H9 (cell line): ENCODE data around the gene C19orf25. TPM values are rescaled to one million over a fixed set of nuclear protein-coding genes. Genes with fewer than 3 reads are reported as not detected.

Experiments
- DNase-seq: peaks from one replicate; pipeline ENCODE4 v3.0.0-alpha.2; 2017
- H2AFZ ChIP-seq: one replicate; pipeline ENCODE4 v1.6.1; 2013; ENCODE audit warnings: mild to moderate bottlenecking, low read length, control low read depth, moderate library complexity
- H2AK5ac ChIP-seq: 2 replicates; pipeline ENCODE4 v1.6.1; 2013; ENCODE audit warnings: low read length, control low read depth, mixed read lengths; ENCODE audit not compliant: insufficient read length
- H2BK120ac ChIP-seq: one replicate; pipeline ENCODE4 v1.6.1; 2013; ENCODE audit warnings: low read depth, mild to moderate bottlenecking, low read length, control low read depth, inconsistent platforms; ENCODE audit not compliant: poor library complexity, severe bottlenecking
- H2BK12ac ChIP-seq: 2 replicates; pipeline ENCODE4 v1.6.1; 2013; ENCODE audit warnings: low read length, control low read depth, mixed read lengths, low read depth; ENCODE audit not compliant: insufficient read length
- H2BK15ac ChIP-seq: 2 replicates; pipeline ENCODE4 v1.6.1; 2013; ENCODE audit warnings: low read depth, low read length, control low read depth
- H2BK20ac ChIP-seq: one replicate; pipeline ENCODE4 v1.6.1; 2013; ENCODE audit warnings: low read depth, mild to moderate bottlenecking, low read length, control low read depth, inconsistent platforms; ENCODE audit not compliant: poor library complexity, severe bottlenecking
- H2BK5ac ChIP-seq: 2 replicates; pipeline ENCODE4 v1.6.1; 2013; ENCODE audit warnings: low read length, control low read depth, mixed read lengths; ENCODE audit not compliant: insufficient read length
- H3K14ac ChIP-seq: 2 replicates; pipeline ENCODE4 v1.6.1; 2013; ENCODE audit warnings: low read length, control low read depth; ENCODE audit not compliant: insufficient read depth
- H3K18ac ChIP-seq: 2 replicates; pipeline ENCODE4 v1.6.1; 2013; ENCODE audit warnings: low read depth, mild to moderate bottlenecking, mixed read lengths, low read length, control low read depth; ENCODE audit not compliant: insufficient read length
- H3K23ac ChIP-seq: 2 replicates; pipeline ENCODE4 v1.6.1; 2013; ENCODE audit warnings: low read length, control low read depth, mixed read lengths, low read depth; ENCODE audit not compliant: insufficient read length
- H3K23me2 ChIP-seq: 2 replicates; pipeline ENCODE4 v1.6.1; 2013; ENCODE audit warnings: low read depth, mild to moderate bottlenecking, mixed read lengths, low read length, control low read depth; ENCODE audit not compliant: insufficient read length, poor library complexity, severe bottlenecking
- H3K27ac ChIP-seq: 2 replicates; pipeline ENCODE4 v1.5.1; 2013; ENCODE audit warnings: low read length, control low read depth, mixed read lengths, low read depth; ENCODE audit not compliant: insufficient read length
- H3K27me3 ChIP-seq: 2 replicates; pipeline ENCODE4 v1.6.1; 2013; ENCODE audit warnings: low read length, control low read depth, inconsistent platforms; ENCODE audit not compliant: insufficient read depth
- H3K4ac ChIP-seq: 2 replicates; pipeline ENCODE4 v1.6.1; 2013; ENCODE audit warnings: low read depth, mild to moderate bottlenecking, control low read depth, inconsistent platforms, low read length, moderate library complexity
- H3K4me1 ChIP-seq: 2 replicates; pipeline ENCODE4 v1.6.1; 2013; ENCODE audit warnings: low read length, control low read depth, inconsistent platforms; ENCODE audit not compliant: insufficient read depth
- H3K4me2 ChIP-seq: 2 replicates; pipeline ENCODE4 v1.6.1; 2013; ENCODE audit warnings: low read length, control low read depth, mixed read lengths; ENCODE audit not compliant: insufficient read length, insufficient read depth
- H3K56ac ChIP-seq: 2 replicates; pipeline ENCODE4 v1.6.1; 2013; ENCODE audit warnings: low read depth, mild to moderate bottlenecking, mixed read lengths, low read length, control low read depth; ENCODE audit not compliant: insufficient read length
- H3K79me1 ChIP-seq: 2 replicates; pipeline ENCODE4 v1.6.1; 2013; ENCODE audit warnings: low read depth, mild to moderate bottlenecking, moderate library complexity, low read length, control low read depth, inconsistent platforms; ENCODE audit not compliant: insufficient read depth, poor library complexity, severe bottlenecking
- H3K79me2 ChIP-seq: 2 replicates; pipeline ENCODE4 v1.6.1; 2013; ENCODE audit warnings: low read length, control low read depth, inconsistent platforms; ENCODE audit not compliant: insufficient read depth
- H3K9ac ChIP-seq: 2 replicates; pipeline ENCODE4 v1.6.1; 2013; ENCODE audit warnings: low read length, control low read depth, mixed read lengths; ENCODE audit not compliant: insufficient read length; ENCODE audit errors: extremely low read depth
- H3K9me3 ChIP-seq: one replicate; pipeline ENCODE4 v1.6.1; 2013; ENCODE audit warnings: low read depth, low read length, inconsistent platforms; ENCODE audit not compliant: control insufficient read depth
- H3T11ph ChIP-seq: one replicate; pipeline ENCODE4 v1.6.1; 2013; ENCODE audit warnings: mild to moderate bottlenecking, low read length, control low read depth, inconsistent platforms
- H4K20me1 ChIP-seq: one replicate; pipeline ENCODE4 v1.6.1; 2013; ENCODE audit not compliant: control insufficient read depth, insufficient read length, insufficient read depth
- H4K5ac ChIP-seq: 2 replicates; pipeline ENCODE4 v1.6.1; 2013; ENCODE audit warnings: low read depth, mild to moderate bottlenecking, mixed read lengths, low read length, control low read depth; ENCODE audit not compliant: insufficient read length
- H4K8ac ChIP-seq: replicated peaks from 2 replicates; pipeline ENCODE4 v1.6.1; 2013; ENCODE audit warnings: low read length, control low read depth, mixed read lengths, low read depth; ENCODE audit not compliant: insufficient read length
- H4K91ac ChIP-seq: 2 replicates; pipeline ENCODE4 v1.6.1; 2013; ENCODE audit warnings: low read depth, mild to moderate bottlenecking, moderate library complexity, mixed read lengths, low read length, control low read depth; ENCODE audit not compliant: insufficient read length
- H3K27ac Mint-ChIP-seq, 3 experiments: 2 replicates in 2 of 3; 3 replicates in 1 of 3; pipeline ENCODE4 v1.8.0; 2020 to 2021; ENCODE audit warnings: mixed read lengths in 3 of 3, mild to moderate bottlenecking in 1 of 3, moderate library complexity in 1 of 3
- H3K27me3 Mint-ChIP-seq: 2 replicates; pipeline ENCODE4 v1.8.0; 2021; ENCODE audit warnings: low read depth, mild to moderate bottlenecking, moderate library complexity, mixed read lengths
- H3K36me3 Mint-ChIP-seq, 3 experiments: 2 replicates in 2 of 3; 3 replicates in 1 of 3; pipeline ENCODE4 v1.8.0; 2020 to 2021; ENCODE audit warnings: low read depth in 3 of 3, mixed read lengths in 3 of 3; ENCODE audit not compliant: insufficient read depth in 1 of 3
- H3K4me1 Mint-ChIP-seq, 2 experiments: 2 replicates each; pipeline ENCODE4 v1.8.0; 2020; ENCODE audit warnings: mixed read lengths in 2 of 2
- H3K4me3 Mint-ChIP-seq, 2 experiments: 2 replicates in 1 of 2; 3 replicates in 1 of 2; pipeline ENCODE4 v1.8.0; 2020 to 2021; ENCODE audit warnings: mild to moderate bottlenecking in 2 of 2, mixed read lengths in 2 of 2, moderate library complexity in 1 of 2
- H3K9me3 Mint-ChIP-seq, 2 experiments: 2 replicates in 1 of 2; 3 replicates in 1 of 2; pipeline ENCODE4 v1.8.0; 2020; ENCODE audit warnings: mild to moderate bottlenecking in 2 of 2, mixed read lengths in 2 of 2, moderate library complexity in 1 of 2
- CTCF ChIP-seq: fragments of 200-600 bp; sonication (generic); conservative IDR thresholded peaks from 3 replicates; pipeline ENCODE4 v1.8.0; 2021; ENCODE audit warnings: antibody characterized with exemption, mild to moderate bottlenecking
- WGBS: extraction: QIAGEN DNeasy Blood & Tissue Kit; methylation state at CpG from one replicate; pipeline ENCODE4 v1.1.7; 2013; ENCODE audit warnings: missing lambda C conversion rate, low lambda C conversion rate, mixed read lengths; ENCODE audit not compliant: insufficient read length; ENCODE audit errors: extremely low coverage; 5-methylcytosine and 5-hydroxymethylcytosine counted together
- total RNA-seq: library from RNA; stranded (reverse); gene quantifications from 2 replicates; pipeline ENCODE4 v1.2.1, GENCODE V29; 2021

C19orf25 gene
- total RNA-seq, 1 experiment from 2014 or later = 36.8 TPM

DNA sequence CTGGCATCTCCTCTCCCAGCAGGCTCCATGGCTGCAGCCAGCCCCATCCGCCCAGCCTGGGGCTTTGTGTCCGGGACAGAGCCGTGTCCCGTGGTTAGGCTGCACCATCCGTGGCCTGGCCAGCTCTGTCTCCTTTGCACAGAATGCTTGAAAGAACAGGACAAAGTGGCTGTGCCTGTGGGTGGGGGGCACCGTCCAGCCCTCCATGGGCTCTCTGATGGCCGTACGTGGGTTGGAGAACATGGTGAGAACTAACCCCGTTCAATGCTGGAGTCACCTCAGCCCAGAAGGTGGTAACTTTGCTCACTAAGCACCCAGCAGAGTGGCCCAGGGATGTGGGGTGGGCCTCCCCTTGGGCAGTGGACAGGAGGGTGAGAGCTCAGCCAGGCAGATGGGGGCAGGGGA lies 38.0 kb downstream of the C19orf25 start:
- peak overlapping the region in 1 of 3 experiments; percentile 92; a peak in 2 of 7 replicates for H3K27ac Mint-ChIP-seq
- H3K4me2 ChIP-seq = no peak overlapping the region
- no peak for TF ChIP-seq CTCF

More for the DNA sequence above, 38.0 kb downstream of the C19orf25 start:
- Histone ChIP-seq H4K91ac (no peak overlapping the region), H2BK20ac (no peak overlapping the region), H3K23me2 (peaks cover 5% of the 10 kb centered on the region), H3K56ac (no peak overlapping the region), H2BK120ac (no peak overlapping the region), H4K5ac (no peak overlapping the region), H2BK5ac (no peak overlapping the region), H2AK5ac (no peak overlapping the region), H3K27me3 (no peaks in the 10 kb centered on the region), H3K79me2 (peaks cover 11% of the 10 kb centered on the region; the same call in 1 of the 2 replicates), H3K14ac (no peak overlapping the region; the same call in 1 of the 2 replicates), H4K20me1 (no peaks in the 10 kb centered on the region), H3K9me3 (no peaks in the 10 kb centered on the region), H2AFZ (no peak overlapping the region), H4K8ac (no peak overlapping the region), H3K23ac (no peak overlapping the region), H3K4ac (no peak overlapping the region), H3K27ac (no peak overlapping the region), H3K79me1 (peaks cover 12% of the 10 kb centered on the region), H3K18ac (no peak overlapping the region), H2BK12ac (no peak overlapping the region), H2BK15ac (no peak overlapping the region), H3K4me1 (no peaks in the 10 kb centered on the region), H3T11ph (no peak overlapping the region), H3K9ac (no peak overlapping the region)
- Mint-ChIP-seq H3K4me1 (peaks cover 0 to 22% of the 10 kb centered on the region in 2 experiments), H3K4me3 (peak overlapping the region; percentile 96 to 98), H3K9me3 (no peaks in the 10 kb centered on the region), H3K27me3 (peaks cover 12% of the 10 kb centered on the region), H3K36me3 (peaks cover 29 to 50% (median 41%) of the 10 kb centered on the region in 3 experiments)
- no peak for DNase-seq
- WGBS = no CpG with 5 or more reads among the region's 9 CpGs
